ENCODE results near the gene SPSB1.

SPSB1 gene

DNA sequence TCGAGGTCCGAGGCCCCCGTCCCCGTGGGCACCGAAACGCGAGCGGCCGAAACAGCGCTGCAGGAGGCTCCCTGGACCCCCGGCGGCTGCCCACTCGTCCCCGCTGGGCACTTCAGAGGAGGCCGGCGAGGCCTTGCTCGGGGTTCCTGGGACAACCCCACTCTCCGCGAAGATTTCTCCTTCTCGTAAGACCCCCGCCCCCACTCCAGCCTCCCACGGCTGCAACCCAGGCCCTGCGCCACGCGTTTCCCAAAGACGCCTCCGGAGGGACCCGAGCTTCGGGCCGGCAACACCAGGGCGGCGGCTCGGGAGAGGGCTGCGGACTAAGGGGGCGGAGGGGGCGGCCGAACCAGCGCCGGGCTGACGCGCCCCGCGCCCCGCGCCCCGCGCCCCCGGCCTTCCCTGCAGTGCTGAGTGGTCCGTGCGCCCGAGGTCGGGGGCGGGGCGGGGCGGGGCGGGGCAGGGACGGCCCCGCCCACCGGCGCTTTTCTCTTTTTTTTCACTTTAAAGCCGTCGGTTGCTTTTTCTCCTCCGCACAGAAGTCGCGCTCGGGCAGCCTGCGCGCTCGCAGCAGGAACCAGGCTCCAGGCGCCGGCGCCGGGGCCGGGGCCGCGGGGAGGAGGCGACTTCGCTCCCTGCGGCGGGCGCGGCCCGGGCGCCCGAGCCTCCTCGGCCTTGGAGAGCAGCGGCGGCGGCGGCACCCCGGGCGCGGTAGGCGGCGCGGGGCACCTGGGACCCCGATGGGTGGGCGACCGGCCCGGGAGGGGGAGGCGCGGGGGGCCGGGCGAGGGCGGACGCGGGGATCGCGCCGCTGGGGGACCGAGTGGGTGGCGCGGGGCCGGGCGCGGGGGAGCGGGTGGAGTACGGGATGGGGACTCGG lies at the start of gene SPSB1:
Gene SPSB1 (plus strand): TSS at position 534 of the 880 bp plus-strand sequence. CDS start 62,998 bp downstream, outside the sequence.
- peak; percentile 55 for DNase-seq (ENCODE audit: low read depth)

DNA sequence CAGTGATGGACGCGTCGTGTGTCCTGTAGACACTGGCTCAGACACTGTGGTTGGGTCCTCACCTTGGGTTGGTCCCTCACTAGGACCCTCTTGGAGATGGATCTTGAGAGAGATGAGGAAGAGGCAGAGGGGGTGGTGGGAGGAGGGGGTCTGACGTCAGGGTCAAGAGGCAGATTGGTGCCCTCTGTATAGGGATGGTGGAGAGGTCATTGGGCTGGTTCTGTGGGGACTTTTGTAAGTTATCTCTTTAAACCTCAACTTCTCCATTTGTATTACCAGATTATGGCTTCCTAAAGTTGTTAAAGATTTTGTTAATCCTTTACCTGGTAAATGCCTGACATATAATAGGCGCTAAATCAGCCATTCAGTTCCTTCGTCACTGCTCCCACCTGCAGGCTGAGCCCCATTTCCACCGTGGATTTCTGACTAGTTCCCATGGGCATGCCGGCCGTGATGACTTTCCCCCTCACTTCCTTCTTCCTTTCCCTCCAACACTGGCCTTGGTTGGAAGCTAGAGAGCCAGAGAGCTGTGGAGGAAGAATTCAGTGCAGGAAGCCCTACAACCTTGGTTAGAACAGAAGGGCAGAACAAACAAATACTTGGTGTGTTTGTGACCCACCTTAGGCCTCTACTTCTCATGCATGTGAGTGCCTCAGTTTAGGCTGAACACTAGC lies 49.5 kb upstream of the SPSB1 start:
- no peak for DNase-seq (ENCODE audit: low read depth)

DNA sequence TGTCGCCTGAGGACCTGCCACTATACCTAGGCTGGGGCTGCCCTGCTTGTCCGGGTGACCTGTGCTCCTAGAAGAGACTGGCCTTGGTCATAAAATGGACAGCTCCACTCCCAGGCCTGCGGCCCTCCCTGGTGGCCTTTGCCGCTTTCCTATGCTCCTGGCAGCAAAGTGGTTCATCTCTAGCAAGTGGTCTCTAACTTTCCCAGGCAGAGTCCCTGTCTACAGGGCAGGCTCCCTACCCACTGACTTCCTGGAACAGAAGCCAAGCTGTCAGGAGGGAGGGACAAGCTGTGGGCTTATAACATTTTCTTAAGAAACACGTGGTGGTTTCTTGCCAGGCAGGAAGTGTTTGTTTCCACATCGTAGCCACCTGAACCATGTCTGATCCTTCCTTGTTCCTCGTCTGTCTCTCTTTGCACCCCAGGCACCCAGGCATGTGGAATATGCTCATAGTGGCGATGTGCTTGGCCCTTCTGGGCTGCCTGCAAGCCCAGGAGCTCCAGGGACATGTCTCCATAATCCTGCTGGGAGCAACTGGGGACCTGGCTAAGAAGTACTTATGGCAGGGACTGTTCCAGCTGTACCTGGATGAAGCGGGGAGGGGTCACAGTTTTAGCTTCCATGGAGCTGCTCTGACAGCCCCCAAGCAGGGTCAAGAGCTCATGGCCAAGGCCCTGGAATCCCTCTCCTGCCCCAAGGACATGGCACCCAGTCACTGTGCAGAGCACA lies 48.0 kb upstream of the SPSB1 start:
- no peak for DNase-seq (ENCODE audit: low read depth)

DNA sequence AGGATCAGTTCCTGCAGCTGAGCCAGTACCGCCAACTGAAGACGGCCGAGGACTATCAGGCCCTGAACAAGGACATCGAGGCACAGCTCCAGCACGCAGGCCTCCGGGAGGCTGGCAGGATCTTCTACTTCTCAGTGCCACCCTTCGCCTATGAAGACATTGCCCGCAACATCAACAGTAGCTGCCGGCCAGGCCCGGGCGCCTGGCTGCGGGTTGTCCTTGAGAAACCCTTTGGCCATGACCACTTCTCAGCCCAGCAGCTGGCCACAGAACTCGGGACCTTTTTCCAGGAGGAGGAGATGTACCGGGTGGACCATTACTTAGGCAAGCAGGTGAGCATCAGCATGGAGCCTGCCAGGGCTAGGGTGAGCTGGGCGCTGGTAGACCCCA lies 47.5 kb upstream of the SPSB1 start:
- DNase-seq (ENCODE audit: low read depth) = no peak

DNA sequence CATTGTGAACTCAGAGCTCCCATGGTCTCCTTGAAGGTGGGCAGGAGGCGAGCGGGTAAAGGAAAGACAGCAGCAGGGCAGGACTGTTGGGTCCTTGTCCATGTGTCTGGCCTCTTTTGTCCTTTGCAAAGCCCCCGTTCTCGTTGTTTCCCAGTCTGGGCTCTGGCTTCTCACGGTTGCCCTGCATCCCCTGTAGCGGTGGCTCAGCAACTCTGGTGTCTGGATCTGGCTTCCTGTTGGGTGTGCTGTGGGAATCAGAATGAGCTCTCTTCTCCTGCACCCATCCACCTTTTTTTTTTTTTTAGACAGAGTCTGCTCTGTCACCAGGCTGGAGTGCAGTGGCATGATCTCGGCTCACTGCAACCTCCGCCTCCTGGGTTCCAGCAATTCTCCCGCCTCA lies 47.0 kb upstream of the SPSB1 start:
- no peak for DNase-seq (ENCODE audit: low read depth)

DNA sequence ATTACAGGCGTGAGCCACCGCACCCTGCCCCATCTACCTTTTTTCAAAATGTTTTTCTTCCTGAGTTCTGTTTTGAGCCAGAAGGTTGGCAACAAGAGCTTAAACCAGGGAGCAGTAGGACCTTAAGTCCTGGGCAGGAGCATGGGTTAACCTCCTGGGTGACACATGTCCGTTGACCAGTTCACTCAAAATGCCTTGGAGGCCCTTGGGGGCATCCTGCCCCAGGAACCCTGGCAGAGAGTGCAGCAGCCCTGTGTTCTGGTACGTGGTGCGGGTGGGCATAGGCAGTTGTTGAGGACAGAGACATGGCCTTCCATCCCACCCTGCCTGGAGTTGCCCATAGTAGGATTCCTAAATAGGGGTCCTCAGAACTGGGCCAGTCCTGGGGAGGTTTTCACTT lies 46.5 kb upstream of the SPSB1 start:
- DNase-seq (ENCODE audit: low read depth) = no peak

DNA sequence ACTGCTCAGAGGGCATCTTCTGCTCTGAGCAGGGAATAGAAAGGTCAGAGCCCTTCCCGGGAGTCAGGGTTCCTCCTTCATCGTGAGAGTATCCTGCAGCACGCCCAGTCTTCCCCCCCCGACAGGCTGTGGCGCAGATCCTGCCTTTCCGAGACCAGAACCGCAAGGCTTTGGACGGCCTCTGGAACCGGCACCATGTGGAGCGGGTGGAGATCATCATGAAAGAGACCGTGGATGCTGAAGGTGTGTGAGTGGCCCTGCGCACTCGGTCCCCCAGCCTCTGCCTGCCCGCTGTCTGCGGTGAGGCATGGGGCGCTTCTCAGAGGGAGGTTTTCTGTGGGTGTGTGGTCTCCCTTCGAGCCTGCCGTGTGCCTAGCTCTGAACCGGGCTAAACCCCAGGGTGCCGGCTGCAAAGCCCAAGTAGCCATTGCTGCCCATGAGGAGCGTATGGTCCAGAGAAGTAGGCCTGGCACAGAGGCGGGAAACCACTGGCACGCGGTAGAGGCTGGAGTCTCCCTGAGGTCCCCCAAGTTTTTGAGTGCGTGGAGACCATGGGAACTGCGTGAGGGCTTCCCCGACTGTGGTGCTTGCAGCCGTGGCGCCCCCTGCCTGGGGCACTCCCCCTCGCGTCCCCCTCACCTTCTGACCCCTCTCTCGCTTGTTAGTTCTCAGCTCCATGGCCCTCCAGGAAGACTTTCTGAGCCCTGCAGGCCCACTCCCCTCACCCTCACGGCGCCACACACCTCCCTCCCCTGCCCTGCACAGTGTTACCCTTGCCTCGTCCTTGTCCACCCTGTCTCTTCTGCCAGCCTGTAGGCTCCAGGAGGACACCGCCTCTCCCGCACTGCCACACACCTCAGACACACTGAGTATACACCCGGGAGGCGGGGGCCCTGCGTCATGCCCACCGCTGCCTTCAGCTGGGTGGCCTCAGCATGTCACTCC lies 45.6 kb upstream of the SPSB1 start:
- no peak for DNase-seq (ENCODE audit: low read depth)

DNA sequence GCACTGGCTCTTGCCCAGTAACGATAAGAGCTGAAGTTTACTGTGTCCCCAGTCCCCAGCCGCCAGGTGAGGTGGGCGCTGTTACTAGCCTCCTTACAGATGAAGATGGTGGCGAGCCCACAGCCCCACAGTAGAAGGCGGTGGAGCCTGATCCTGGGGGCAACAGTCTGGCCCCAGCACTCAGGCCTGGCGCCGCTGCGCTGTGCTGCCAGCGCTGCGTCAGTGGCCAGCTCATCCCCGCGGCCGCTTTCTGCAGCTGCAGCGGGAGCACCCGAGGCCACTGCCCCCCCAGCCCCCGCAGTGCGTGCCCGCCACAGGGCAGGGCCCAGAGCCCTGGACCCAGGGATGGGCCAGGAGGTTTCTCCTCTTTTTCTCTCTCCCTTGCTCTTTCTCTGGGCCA lies 44.8 kb upstream of the SPSB1 start:
- no peak for DNase-seq (ENCODE audit: low read depth)

DNA sequence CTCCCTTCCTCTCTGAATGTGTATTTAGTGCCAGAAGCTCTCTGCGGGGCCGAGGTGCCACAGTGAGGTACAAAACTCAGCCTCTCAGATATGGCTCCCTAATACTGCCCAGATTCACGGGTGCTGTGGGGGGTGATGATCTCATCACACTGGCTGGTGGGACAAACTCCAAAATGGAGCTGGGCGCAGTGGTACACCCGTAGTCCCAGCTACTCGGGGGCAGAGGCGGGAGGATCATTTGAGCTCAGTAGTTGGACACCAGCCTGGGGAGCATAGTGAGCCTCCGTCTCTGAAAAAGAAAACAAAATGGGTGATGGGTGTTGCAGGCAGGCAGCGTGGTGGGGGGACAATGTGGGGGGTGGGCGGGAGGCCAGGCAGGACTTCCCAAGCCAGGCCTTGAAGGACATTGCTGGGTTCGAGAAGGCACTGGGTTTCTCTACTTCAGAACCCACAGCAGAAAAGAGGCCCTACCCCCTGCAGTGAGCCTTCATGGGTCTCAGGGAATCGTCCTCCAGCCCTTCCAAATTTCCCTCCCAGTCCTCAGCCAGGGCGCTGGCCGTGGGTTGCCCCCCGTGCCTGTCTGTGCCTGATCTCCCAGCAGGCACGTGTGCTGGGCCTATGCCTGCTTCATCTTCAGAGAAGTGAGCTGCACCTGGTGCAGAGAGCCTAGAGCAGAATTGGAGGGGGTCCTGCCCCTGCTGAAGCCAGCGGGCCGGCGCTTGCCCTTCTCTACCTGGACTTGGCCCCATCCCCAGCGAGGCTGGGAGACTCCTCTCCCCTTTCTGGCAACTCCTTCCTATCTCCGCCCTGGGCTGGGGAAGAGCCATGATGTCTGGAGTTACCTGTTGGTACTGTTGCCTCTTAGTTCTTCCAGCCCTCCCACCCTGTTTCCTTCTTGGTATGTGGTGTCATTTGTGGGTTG lies 44.1 kb upstream of the SPSB1 start:
- DNase-seq (ENCODE audit: low read depth) = no peak

DNA sequence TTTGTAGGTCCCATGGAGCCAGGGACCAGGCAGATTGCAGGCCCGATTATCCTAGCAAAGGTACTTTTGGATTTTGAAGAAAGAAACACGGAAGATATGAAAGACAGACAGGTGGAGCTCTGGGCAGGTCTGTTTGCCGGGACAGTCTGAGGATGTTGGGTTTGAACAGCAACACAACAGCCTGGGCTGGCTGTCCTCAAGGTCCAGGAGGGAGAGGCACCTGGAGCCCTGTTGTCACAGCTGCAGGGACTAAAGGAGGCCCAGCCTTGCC lies 43.5 kb upstream of the SPSB1 start:
- DNase-seq (ENCODE audit: low read depth) = no peak

DNA sequence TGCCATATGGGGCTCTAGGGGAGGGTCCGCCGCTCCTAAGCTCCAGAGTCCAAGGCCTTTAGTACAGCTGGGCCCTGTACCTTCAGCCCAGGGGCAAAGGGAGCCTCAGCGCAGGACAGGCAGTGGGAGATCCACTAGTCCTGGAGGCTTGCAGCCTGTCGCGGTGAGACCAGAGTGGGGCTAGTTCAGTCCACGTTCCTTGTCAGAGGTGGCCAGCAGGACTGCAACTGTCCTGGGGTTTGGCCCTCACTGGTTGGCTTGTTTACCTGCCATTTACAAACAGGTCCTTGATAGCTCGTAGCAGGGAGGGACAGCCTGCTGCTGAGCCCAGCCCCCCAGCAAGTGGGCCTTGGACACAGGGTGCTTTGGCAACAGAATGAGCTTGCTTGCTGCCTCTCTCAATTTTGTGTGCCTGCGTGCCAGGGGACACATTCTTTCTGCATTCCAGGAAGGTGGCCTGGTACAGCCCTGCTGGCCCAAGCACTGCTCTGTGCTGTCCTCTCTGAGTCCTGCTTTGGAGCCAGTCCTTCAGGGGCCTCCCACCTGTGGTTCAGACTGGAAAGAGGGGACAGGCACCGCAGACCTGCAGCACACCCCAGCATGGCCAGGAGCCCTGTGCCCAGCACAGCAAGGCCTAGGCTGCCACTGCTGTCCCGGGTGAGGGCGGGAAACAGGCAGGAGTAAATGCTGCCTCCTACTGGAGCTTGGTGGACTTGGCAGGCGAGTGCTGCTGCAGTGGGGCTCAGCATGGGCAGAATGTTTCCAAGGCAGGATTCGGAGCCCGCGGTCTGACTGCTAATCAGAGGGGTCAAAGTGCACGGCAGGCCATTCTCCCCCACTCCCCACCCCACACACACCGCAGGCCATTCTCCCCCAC lies 42.9 kb upstream of the SPSB1 start:
- DNase-seq (ENCODE audit: low read depth) = no peak

DNA sequence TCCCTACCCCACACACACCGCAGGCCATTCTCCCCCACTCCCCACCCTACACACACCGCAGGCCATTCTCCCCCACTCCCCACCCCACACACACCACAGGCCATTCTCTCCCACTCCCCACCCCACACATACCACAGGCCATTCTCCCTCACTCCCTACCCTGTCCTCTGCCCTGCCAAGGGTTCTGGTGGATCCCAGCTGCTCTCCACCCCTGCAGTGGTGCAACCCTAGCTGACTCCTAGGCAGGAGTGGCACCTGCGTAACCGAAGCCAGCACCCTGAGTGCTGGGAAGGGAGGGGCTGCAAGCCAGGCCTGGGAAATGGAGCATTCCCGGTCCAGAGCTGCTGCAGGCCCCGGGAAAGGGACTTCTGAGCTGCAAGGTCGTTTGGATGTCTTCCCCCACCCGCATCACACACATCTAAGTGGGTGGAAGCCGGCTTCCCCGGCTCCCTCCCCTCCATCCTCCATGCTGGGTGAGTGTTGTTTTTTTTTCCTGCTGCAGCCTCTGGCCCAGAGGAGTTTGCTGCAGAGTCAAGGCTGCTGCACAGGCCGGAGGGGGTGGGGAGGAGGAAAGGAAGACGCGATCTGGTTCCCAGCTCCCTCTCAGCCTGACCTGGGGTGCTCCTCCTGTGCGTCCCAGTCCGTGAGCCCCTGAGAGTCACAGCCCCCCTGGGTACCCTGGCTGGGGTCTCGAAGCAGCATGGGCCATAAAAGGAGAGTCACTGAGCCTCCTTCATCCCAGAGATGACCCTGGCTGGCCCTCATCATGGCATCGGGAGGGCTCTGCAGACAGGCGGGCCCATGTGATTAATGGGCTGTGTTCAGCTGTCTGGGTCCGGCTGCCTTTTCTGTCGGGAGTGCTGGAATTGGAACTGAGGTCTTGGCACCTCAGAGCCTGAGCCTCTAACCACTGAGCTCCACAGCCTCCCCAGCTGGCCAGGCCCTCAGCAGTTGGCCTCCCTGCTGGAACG lies 42.0 kb upstream of the SPSB1 start:
- DNase-seq (ENCODE audit: low read depth) = no peak

DNA sequence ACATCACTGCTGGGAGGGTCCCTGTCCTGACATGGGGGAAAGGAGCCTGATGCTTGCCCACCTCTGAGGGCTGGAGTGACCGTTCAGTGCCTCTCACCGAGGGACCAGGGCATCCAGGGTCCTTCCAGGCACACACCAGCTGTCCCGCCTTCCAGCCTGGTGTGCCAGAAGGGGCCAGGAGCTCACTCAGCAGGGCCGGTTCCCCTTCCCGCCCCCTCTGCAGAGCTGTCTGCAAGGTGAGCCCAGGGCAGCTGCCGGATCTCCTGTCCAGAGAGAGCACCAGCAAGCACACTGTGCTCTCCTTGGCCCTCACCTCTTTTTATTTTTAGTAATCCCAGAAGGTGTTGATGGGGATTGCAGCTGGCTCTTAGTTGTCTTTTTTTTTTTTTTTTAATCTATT lies 41.2 kb upstream of the SPSB1 start:
- no peak for DNase-seq (ENCODE audit: low read depth)

DNA sequence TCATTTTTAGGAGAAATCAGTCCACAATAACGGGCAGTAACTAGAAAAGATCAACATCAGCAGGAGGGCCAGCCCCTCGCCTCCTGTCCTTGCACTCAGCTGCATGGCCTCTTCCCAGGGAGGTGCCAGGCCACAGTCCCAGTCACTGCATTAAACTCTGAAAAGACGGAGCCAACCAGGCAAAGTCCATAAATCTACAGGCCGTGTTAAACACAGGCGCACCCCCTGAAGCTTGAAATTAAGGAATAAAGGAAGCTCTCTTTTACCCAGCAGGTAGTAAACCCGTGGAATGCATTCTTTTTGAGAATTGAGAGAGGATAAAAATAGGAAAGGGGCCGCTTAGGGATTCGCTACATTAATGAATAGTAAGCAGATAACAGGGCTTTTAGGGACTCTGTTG lies 39.7 kb upstream of the SPSB1 start:
- DNase-seq (ENCODE audit: low read depth) = no peak

DNA sequence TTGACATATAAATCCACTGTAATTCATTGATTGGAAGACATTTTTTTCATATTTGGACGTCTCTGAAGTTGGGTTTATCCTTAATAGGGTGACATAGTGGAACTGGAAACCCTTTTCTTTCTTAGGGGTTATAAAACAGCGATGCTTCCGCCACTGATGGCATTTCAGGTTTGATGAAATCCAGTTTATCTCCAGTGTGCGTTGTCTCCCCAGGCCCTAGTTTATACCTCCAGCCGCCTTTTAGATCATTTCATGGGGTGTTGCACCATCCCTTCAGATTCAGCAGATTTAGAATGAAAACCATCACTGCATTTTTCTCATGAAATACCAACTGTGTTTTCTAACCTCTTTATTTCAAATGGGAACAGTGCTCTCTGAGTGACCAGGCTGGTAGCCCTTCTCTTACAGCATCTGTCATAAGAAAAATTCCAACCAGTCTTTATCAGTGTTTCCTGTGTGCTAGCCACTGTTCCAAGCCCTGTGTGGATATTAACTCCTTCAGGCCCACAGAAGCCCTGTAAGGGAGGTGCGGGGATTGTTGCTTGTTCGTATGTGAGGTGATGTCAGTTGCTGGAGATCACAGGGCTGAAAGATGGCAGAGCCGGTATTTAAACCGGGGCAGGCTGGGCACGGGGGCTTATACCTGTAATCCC lies 39.1 kb upstream of the SPSB1 start:
- DNase-seq (ENCODE audit: low read depth) = no peak

DNA sequence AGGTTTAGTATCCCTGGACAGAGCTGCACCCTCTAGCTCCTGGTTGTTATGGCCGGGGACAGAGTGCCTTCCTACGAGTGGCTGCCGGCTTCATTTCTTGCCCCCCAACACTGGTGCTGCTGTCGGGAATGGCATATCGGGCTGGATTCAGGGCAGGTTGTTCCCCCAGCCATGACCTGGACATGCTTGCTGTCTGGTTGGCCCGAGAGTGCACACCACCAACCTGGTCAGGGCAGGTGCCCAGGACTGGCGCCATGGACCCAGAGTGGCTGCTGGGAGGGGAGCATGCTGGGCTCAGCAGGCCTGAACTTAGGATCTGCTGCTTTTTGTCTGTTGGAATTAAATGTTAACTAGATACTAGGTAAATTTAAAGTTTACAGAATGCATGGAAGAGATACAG lies 36.4 kb upstream of the SPSB1 start:
- no peak for DNase-seq (ENCODE audit: low read depth)

DNA sequence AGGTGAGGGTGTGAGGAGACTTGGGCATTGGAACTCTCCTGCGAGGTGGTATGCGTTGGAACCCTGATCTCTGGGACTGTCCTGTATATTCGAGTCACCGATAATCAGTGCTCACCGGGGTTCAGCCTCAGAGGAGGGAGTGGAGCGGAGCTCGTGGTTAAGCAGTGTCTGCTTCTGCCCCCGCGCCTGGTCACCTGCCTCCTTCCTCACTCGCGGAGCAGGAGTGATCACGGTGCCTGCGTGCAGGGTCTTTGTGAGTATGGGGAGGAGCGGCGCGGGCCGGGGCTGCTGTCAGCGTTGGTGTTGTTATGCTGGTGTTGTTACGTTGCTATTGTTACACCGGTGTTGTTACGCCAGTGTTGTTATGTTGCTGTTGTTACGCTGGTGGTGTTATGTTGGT lies 34.8 kb upstream of the SPSB1 start:
- no peak for DNase-seq (ENCODE audit: low read depth)

DNA sequence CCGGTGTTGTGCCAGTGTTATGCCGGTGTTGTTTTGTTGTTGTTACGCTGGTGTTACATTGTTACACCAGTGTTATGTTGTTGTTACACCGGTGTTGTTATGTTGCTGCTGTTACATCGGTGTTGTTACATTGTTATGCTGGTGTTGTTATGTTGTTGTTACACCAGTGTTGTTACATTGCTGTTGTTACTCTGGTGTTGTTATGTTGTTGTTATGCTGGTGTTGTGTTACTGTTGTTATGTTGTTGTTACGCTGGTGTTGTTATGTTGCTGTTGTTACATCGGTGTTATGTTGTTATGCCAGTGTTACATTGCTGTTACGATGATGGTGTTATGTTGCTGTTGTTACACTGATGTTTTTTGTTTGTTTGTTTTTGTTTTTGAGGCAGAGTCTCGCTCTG lies 34.1 kb upstream of the SPSB1 start:
- DNase-seq (ENCODE audit: low read depth) = no peak

Data from T-helper 22 cell (primary cell).